Central memory CD8-positive, alpha-beta T cell (primary cell): ENCODE measurements around the gene CLCNKB.
"Not testable (repeated sequence)": the region's sequence is repeated elsewhere in the genome, so short reads cannot be mapped to it uniquely, and the experiment has no call there.

Experiments
- ATAC-seq: fragments of 150-1000 bp; cut with Tn5 transposase; replicated peaks from 2 replicates; pipeline ENCODE4 v1.10.0; 2022; ENCODE audit warnings: mild to moderate bottlenecking, moderate FRiP score, moderate number of reproducible peaks; ENCODE audit not compliant: poor library complexity, severe bottlenecking; ENCODE audit errors: extremely low read depth
- DNase-seq, 2 donors: peaks; one replicate each; pipeline ENCODE4 v3.0.0; 2021; ENCODE audit warnings: low spot score in 2 of 2
- H3K27ac Mint-ChIP-seq: one replicate; pipeline ENCODE4 v1.8.0; 2022; ENCODE audit warnings: low read depth, mild to moderate bottlenecking, moderate library complexity, mixed read lengths
- H3K27me3 Mint-ChIP-seq: one replicate; pipeline ENCODE4 v1.8.0; 2022; ENCODE audit warnings: mixed read lengths
- H3K36me3 Mint-ChIP-seq: one replicate; pipeline ENCODE4 v1.8.0; 2022; ENCODE audit warnings: mild to moderate bottlenecking, moderate library complexity, mixed read lengths; ENCODE audit not compliant: insufficient read depth
- H3K4me1 Mint-ChIP-seq: one replicate; pipeline ENCODE4 v1.8.0; 2022; ENCODE audit warnings: mixed read lengths
- H3K4me3 Mint-ChIP-seq: one replicate; pipeline ENCODE4 v1.8.0; 2022; ENCODE audit warnings: mild to moderate bottlenecking, moderate library complexity, mixed read lengths
- H3K9me3 Mint-ChIP-seq: one replicate; pipeline ENCODE4 v1.8.0; 2022; ENCODE audit warnings: mixed read lengths

CLCNKB gene

GRCh38 chr1:16048573-16049189 is 5.1 kb downstream of the CLCNKB start:
- Mint-ChIP-seq H3K36me3 (no peaks in the 10 kb centered on the region), H3K27me3 (peaks cover 64% of the 10 kb centered on the region), H3K4me3 (peak overlapping the region; percentile 18), H3K4me1 (no peaks in the 10 kb centered on the region), H3K9me3 (no peaks in the 10 kb centered on the region), H3K27ac (no peak overlapping the region)
- DNase-seq (no peak), ATAC-seq (no peak)

- no peak for DNase-seq
- Mint-ChIP-seq H3K27ac (no peak overlapping the region), H3K27me3 (peaks cover 54% of the 10 kb centered on the region), H3K4me3 (no peak overlapping the region), H3K9me3 (no peaks in the 10 kb centered on the region), H3K4me1 (no peaks in the 10 kb centered on the region), H3K36me3 (no peaks in the 10 kb centered on the region)
- no peak for ATAC-seq
Measured at GRCh38 chr1:16050328-16050727, 6.7 kb downstream of the CLCNKB start.

DNA sequence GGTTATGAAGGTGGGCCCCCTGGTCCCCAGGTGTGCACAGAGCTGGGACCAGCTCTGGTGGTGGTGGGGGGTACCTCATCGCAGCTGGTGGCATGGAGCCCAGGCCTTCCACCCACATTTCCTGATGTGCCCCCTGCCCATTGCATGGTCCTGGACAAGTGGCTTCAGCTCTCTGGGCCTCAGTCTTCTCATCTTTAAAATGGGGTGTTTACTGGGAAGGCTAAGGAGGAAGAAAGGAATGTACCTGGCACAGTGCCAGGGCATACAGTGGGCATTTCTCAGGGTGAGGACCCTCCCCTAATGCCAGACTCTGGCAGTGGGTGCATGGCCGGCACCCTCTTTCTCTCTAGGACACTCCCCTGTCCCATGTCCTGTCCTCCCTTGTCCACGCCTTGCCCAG is 7.5 kb downstream of the CLCNKB start:
- Mint-ChIP-seq H3K4me3 (no peak overlapping the region), H3K9me3 (no peaks in the 10 kb centered on the region), H3K36me3 (no peaks in the 10 kb centered on the region), H3K27ac (no peak overlapping the region), H3K4me1 (peaks cover 3% of the 10 kb centered on the region), H3K27me3 (peaks cover 52% of the 10 kb centered on the region)
- ATAC-seq (no peak), DNase-seq (no peak)

DNA sequence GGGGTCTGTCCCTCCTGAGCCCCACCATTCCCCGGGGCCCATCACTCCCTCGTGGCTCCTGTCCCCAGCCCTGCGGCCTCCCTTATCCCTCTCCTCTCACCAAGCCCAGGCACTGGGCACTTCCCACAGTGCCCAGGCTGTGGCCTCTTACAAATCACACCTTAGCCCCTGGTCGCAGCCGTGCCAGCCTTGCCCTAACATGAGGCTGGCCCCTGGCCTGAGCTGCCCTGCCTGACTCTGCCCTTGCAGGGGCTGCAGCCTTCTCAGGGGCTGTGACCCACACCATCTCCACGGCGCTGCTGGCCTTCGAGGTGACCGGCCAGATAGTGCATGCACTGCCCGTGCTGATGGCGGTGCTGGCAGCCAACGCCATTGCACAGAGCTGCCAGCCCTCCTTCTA is 8.4 kb downstream of the CLCNKB start:
- H3K36me3 Mint-ChIP-seq, ATAC-seq, H3K27ac Mint-ChIP-seq, H3K9me3 Mint-ChIP-seq, DNase-seq, H3K4me1 Mint-ChIP-seq, H3K4me3 Mint-ChIP-seq: not testable (repeated sequence)
- peaks cover 42% of the 10 kb centered on the region for H3K27me3 Mint-ChIP-seq

- H3K27me3 Mint-ChIP-seq = peaks cover 32% of the 10 kb centered on the region
- no peaks in the 10 kb centered on the region for H3K9me3 Mint-ChIP-seq
- H3K36me3 Mint-ChIP-seq = no peaks in the 10 kb centered on the region
- no peak overlapping the region for H3K27ac Mint-ChIP-seq
- DNase-seq = no peak
- H3K4me3 Mint-ChIP-seq = no peak overlapping the region
- H3K4me1 Mint-ChIP-seq = peaks cover 7% of the 10 kb centered on the region
- no peak for ATAC-seq
Measured at GRCh38 chr1:16053781-16054502, 10.4 kb downstream of the CLCNKB start.

DNA sequence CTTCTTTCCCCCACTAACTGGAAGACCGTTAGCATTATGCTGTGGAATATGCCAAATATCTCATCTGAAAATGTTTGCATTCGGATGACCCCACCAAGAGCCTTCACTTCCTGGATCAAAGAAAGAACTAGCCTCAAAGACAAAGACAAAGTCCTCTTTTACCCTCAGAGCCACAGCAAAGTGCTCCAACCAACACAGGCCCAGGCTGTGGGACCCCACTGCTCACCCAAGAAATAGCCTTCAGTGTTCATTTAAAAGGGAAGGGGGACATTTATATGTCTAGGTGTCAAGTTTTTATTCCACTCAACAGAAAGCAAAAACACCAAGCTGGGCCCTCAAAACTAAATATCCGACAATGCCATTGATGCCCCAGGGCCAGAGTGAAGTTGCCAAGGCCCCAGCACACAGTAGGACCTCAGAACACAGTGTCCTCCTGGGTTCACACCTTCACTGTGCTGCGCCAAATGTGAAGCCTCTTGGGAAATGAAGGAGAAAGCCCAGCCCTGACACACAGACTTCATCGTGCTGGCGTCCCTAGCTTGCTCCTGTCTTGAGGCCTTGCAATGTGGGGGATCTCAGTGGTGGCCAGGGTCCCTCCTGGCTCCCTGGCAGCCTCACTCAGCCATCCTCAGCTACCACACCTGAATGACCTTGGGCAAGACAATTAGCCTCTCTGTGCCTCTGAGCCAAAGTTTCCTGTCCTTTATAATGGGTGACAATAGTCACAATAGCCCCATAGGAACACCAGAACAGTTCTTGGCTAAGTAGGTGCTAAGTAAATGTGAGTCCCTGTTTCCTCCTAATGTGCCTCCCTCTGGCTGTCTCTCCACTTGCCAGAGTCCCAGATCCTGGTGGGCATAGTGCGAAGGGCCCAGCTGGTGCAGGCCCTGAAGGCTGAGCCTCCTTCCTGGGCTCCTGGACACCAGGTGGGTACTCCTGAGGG is 11.3 kb downstream of the CLCNKB start:
- Mint-ChIP-seq H3K36me3 (no peaks in the 10 kb centered on the region), H3K27me3 (peaks cover 25% of the 10 kb centered on the region), H3K4me3 (no peak overlapping the region), H3K4me1 (peaks cover 7% of the 10 kb centered on the region), H3K9me3 (no peaks in the 10 kb centered on the region), H3K27ac (no peak overlapping the region)
- DNase-seq (no peak), ATAC-seq (no peak)

DNA sequence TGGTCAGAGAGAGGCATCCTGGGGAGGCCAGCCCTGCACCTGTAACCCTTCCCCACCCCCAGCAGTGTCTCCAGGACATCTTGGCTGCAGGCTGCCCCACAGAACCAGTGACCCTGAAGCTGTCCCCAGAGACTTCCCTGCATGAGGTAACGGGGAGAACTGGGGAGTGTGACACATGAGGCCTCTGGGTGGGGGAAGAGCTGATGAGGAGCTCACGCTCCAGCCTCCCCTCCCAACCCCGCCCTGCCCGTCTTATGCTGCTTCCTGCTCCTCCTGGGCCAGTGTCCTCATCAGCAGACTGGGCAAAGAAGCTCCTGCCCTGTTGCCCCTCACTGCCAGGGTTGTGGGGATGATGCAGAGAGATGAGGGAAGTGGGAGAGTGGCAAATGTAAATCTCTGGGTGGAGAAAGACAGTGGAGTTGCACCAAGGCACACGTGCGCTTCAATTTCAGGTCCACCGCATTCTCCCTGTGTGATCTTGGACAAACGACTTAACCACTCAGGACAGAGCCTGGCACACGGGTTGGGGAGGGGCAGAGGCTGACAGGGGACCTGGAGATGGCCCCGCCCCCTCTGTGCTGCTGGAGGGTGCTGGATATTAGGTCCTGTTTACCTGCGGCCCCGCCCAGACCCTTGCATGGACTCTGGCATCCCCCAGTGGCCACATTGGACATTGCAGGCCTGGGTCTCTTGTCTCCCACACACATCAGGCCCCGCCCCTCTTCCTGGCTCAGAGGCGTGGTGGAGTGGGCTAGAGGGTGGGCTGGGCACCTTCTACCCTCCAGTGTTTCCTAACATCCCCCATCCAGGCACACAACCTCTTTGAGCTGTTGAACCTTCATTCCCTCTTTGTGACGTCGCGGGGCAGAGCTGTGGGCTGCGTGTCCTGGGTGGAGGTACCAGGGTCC is 12.3 kb downstream of the CLCNKB start:
- Mint-ChIP-seq H3K9me3 (no peaks in the 10 kb centered on the region), H3K4me1 (peaks cover 7% of the 10 kb centered on the region), H3K27ac (no peak overlapping the region), H3K27me3 (peaks cover 15% of the 10 kb centered on the region), H3K4me3 (no peak overlapping the region), H3K36me3 (no peaks in the 10 kb centered on the region)
- DNase-seq (peak; percentile 68 to 78), ATAC-seq (peak; percentile 87)

DNA sequence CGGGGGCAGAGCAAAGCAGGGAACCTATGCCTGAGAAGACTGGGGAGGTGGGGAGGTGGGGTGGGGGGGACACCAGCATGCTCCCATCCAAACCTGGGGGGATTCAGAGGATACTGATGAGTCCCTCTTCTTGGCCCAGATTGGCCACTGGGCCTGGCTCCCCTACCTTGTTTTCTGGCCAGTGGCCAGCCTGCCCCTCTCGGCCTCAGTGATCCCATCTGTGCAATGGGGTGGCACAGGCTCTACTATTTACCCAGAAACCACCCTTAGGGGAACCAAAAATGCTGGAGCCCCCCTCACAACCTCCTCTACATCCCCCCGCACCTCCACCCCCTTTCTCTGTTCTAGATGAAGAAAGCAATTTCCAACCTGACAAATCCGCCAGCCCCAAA is 12.9 kb downstream of the CLCNKB start:
- H3K4me3 Mint-ChIP-seq, ATAC-seq, H3K27ac Mint-ChIP-seq, H3K27me3 Mint-ChIP-seq, H3K36me3 Mint-ChIP-seq, H3K9me3 Mint-ChIP-seq, DNase-seq, H3K4me1 Mint-ChIP-seq: not testable (repeated sequence)

DNA sequence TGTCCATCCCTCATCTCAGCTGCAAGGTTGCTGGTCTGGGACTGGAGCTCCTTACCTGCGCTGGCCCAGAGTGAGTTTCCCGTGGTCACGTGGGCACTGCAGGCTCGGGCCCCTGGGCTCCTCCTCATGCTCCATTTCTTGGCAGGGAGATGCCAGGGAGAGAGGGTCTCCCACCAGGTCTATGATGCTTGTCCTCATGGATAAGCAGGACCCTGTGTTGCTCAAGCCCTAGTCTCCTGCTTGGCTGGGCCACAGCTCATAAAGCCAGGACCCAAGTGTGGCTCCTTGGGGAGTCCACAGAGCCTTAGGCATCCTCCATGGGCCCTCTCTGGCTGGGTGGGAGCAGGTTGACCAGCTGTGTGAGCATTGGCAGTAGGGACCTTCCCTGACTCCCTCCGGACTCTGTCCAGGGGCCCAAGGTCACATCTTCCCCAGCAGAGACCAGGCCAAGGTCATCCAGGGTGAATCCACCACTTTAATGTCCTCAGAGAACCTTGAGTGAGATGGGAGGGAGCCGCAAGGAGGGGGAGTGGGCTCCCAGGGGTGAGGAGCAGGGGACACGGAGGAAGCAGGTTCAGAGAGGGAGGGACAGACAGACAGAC is 13.8 kb downstream of the CLCNKB start:
- H3K4me1 Mint-ChIP-seq, H3K9me3 Mint-ChIP-seq, H3K4me3 Mint-ChIP-seq, ATAC-seq, H3K27ac Mint-ChIP-seq, H3K27me3 Mint-ChIP-seq, H3K36me3 Mint-ChIP-seq, DNase-seq: not testable (repeated sequence)

GRCh38 chr1:16058394-16059120 is 15.0 kb downstream of the CLCNKB start:
- not testable (repeated sequence) for ATAC-seq, H3K4me1 Mint-ChIP-seq, H3K27ac Mint-ChIP-seq, H3K27me3 Mint-ChIP-seq, DNase-seq, H3K4me3 Mint-ChIP-seq, H3K9me3 Mint-ChIP-seq, H3K36me3 Mint-ChIP-seq

GRCh38 chr1:16061266-16061665 is 17.7 kb downstream of the CLCNKB start:
- no peaks in the 10 kb centered on the region for H3K36me3 Mint-ChIP-seq
- DNase-seq (no peak), ATAC-seq (no peak)
- peaks cover 10% of the 10 kb centered on the region for H3K27me3 Mint-ChIP-seq
- H3K4me1 Mint-ChIP-seq = peaks cover 18% of the 10 kb centered on the region
- no peaks in the 10 kb centered on the region for H3K9me3 Mint-ChIP-seq
- no peak overlapping the region for H3K4me3 Mint-ChIP-seq
- no peak overlapping the region for H3K27ac Mint-ChIP-seq
